Measurements from ENCODE around the gene WNT4. TPM values are rescaled to one million over a fixed set of nuclear protein-coding genes. Genes with fewer than 3 reads are reported as not detected.

WNT4 gene
- total RNA-seq, 1 experiment from 2014 or later: 0.92 TPM

DNA sequence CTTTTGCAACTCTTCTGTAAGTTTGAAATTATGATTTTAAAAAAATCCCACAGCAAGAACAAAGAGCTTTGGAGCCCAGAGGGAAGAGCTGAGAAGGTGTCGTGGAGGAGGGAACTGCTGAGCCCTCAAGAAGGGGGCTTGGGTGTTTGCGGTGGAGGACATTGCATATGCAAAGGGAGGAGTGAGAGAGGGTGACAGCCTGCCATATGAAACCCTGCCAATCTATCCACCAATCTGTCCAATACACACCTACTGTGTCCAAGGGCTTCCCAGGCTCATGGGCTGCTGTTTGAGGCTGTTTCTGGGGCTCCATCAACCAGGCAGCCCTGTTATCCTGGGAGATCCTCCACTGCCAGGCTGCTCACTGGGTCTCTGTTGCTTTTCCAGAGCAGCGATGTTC is 15.2 kb downstream of the WNT4 start:
- peaks cover 18% of the 10 kb centered on the region for H3K4me1 ChIP-seq (ENCODE audit: control insufficient read depth, insufficient read depth, low read length)
- DNase-seq (ENCODE audit: low read depth, low spot score) (no peak), ATAC-seq (no peak)
- H3K27me3 ChIP-seq (ENCODE audit: control insufficient read depth, insufficient read depth, low read length): no peaks in the 10 kb centered on the region
- no peaks in the 10 kb centered on the region for H3K9me3 ChIP-seq (ENCODE audit: control insufficient read depth, insufficient read depth, low read depth, low read length)
- no TSS peak for BruUV-seq (replicated peaks)
- ChIA-PET POLR2A (no interaction called here), CTCF (no interaction called here)
- H3K4me3 ChIP-seq (ENCODE audit: low read depth in 2 of 2, low read length in 2 of 2): no peak overlapping the region
- in situ Hi-C loops (cut with HindIII; ENCODE audit: low pct_unique_long_range_greater_than_20kb, low sequenced_read_pairs) (no loop called here), intact Hi-C loops (cut with micrococcal nuclease; ENCODE audit: unreplicated experiment) (no loop called here)
- H3K36me3 ChIP-seq (ENCODE audit: control insufficient read depth, insufficient read depth, low read length): no peaks in the 10 kb centered on the region
- H3K27ac ChIP-seq (ENCODE audit: low read length): no peak overlapping the region
- no peak for TF ChIP-seq POLR2AphosphoS5 (IDR thresholded peaks at IDR 0.05; ENCODE audit: low read depth, low read length)
- TF ChIP-seq CTCF (IDR thresholded peaks at IDR 0.05): no peak

- Histone ChIP-seq H3K4me1 (ENCODE audit: control insufficient read depth, insufficient read depth, low read length) (peaks cover 13% of the 10 kb centered on the region), H3K36me3 (ENCODE audit: control insufficient read depth, insufficient read depth, low read length) (no peaks in the 10 kb centered on the region), H3K4me3 (ENCODE audit: low read depth in 2 of 2, low read length in 2 of 2) (no peak overlapping the region), H3K27me3 (ENCODE audit: control insufficient read depth, insufficient read depth, low read length) (no peaks in the 10 kb centered on the region), H3K27ac (ENCODE audit: low read length) (no peak overlapping the region), H3K9me3 (ENCODE audit: control insufficient read depth, insufficient read depth, low read depth, low read length) (no peaks in the 10 kb centered on the region)
- intact Hi-C loops (cut with micrococcal nuclease; ENCODE audit: unreplicated experiment): no loop called here
- ChIA-PET POLR2A (no interaction called here), CTCF (no interaction called here)
- TF ChIP-seq TCF7L2 (IDR thresholded peaks at IDR 0.05; ENCODE audit: low read depth, low read length) (no peak), SIN3A (IDR thresholded peaks at IDR 0.05; ENCODE audit: borderline replicate concordance, insufficient read depth, low read depth, low read length) (no peak), POLR2AphosphoS5 (IDR thresholded peaks at IDR 0.05; ENCODE audit: low read depth, low read length) (no peak), CTCF (IDR thresholded peaks at IDR 0.05) (no peak), REST (IDR thresholded peaks at IDR 0.05; ENCODE audit: insufficient read depth in 1 of 2, low read depth in 2 of 2, low read length in 1 of 2) (no peak)
- ATAC-seq (no peak), DNase-seq (ENCODE audit: low read depth, low spot score) (no peak)
- in situ Hi-C loops (cut with HindIII; ENCODE audit: low pct_unique_long_range_greater_than_20kb, low sequenced_read_pairs): no loop called here
- BruUV-seq (replicated peaks): no TSS peak
These were observed 15.6 kb downstream of the WNT4 start for GRCh38 chr1:22127248-22127647.

- no peak overlapping the region for H3K4me3 ChIP-seq (ENCODE audit: low read depth in 2 of 2, low read length in 2 of 2)
- intact Hi-C loops (cut with micrococcal nuclease; ENCODE audit: unreplicated experiment): no loop called here
- in situ Hi-C loops (cut with HindIII; ENCODE audit: low pct_unique_long_range_greater_than_20kb, low sequenced_read_pairs): no loop called here
- no peaks in the 10 kb centered on the region for H3K27me3 ChIP-seq (ENCODE audit: control insufficient read depth, insufficient read depth, low read length)
- TF ChIP-seq REST (IDR thresholded peaks at IDR 0.05; ENCODE audit: insufficient read depth in 1 of 2, low read depth in 2 of 2, low read length in 1 of 2) (no peak), TCF7L2 (IDR thresholded peaks at IDR 0.05; ENCODE audit: low read depth, low read length) (no peak), POLR2AphosphoS5 (IDR thresholded peaks at IDR 0.05; ENCODE audit: low read depth, low read length) (no peak), CTCF (IDR thresholded peaks at IDR 0.05) (no peak)
- POLR2A ChIA-PET: no interaction called here
- no peaks in the 10 kb centered on the region for H3K36me3 ChIP-seq (ENCODE audit: control insufficient read depth, insufficient read depth, low read length)
- H3K27ac ChIP-seq (ENCODE audit: low read length): no peak overlapping the region
- DNase-seq (ENCODE audit: low read depth, low spot score) (no peak), ATAC-seq (no peak)
- BruUV-seq (replicated peaks): no TSS peak
- CTCF ChIA-PET: no interaction called here
- H3K9me3 ChIP-seq (ENCODE audit: control insufficient read depth, insufficient read depth, low read depth, low read length): no peaks in the 10 kb centered on the region
- peaks cover 9% of the 10 kb centered on the region; the same call in 1 of the 2 replicates for H3K4me1 ChIP-seq (ENCODE audit: control insufficient read depth, insufficient read depth, low read length)
These were observed 16.4 kb downstream of the WNT4 start for GRCh38 chr1:22126531-22126930.
